Mucosa of stomach (tissue), 1 donor: ENCODE results near the gene URGCP.
A peak's percentile ranks its signal among the peaks of the same experiment; 100 is the strongest.
"Not testable (repeated sequence)": the region's sequence is repeated elsewhere in the genome, so short reads cannot be mapped to it uniquely, and the experiment has no call there.

Experiments used
- H3K27me3 ChIP-seq: one replicate; pipeline ENCODE4 v1.7.0; 2013; ENCODE audit warnings: mild to moderate bottlenecking, low read length; ENCODE audit not compliant: control insufficient read depth, insufficient read depth
- H3K36me3 ChIP-seq: one replicate; pipeline ENCODE4 v1.7.0; 2013; ENCODE audit warnings: low read length; ENCODE audit not compliant: control insufficient read depth, insufficient read depth
- H3K4me1 ChIP-seq: one replicate; pipeline ENCODE4 v1.7.0; 2013; ENCODE audit warnings: mild to moderate bottlenecking, low read length; ENCODE audit not compliant: control insufficient read depth, insufficient read depth
- H3K4me3 ChIP-seq: one replicate; pipeline ENCODE4 v1.7.0; 2013; ENCODE audit warnings: low read length
- H3K9ac ChIP-seq: one replicate; pipeline ENCODE4 v1.7.0; 2013; ENCODE audit warnings: mild to moderate bottlenecking, low read length, moderate library complexity
- H3K9me3 ChIP-seq: one replicate; pipeline ENCODE4 v1.7.0; 2013; ENCODE audit warnings: mild to moderate bottlenecking, low read length, moderate library complexity; ENCODE audit not compliant: control insufficient read depth
- donor health status: Pancreatic carcinoma.

The URGCP gene

DNA sequence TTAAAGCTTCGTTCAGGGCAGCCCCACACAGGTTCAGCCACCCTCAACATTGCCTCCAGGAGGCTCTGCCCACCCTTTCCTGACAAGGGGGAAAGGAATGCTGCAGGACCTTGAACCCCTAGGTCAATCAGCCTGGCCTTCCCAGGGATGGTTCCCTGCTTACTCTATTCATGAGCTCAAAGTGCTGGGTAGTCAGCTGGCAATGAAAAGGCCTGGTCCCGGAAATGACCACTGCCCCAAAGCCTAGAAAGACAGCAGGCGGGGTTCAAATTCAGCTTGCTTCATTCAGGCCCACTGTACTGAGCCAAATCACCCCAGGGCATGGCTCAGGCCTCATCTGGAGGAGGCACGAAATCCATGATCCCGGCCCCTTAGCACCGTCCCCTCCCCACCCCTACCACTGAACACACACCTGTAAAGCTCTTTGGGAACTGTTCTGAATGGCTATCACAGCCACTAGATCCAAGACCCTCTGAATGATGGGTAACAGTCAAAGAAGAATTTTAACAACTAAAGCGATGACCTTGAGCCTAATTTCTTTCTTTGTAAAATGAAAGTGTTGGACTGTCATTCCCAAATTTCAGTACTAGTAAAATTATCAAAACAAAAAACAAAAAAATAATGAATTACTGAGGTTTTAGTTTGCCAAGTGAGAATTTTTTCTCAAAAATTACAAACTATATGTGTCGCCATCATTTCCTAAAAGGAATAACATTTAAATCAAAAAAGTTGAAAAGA lies 1.0 kb downstream of the URGCP start:
- Histone ChIP-seq H3K9ac (peak overlapping the region; percentile 86), H3K9me3 (no peaks in the 10 kb centered on the region), H3K27me3 (no peaks in the 10 kb centered on the region), H3K4me3 (peak overlapping the region; percentile 63), H3K36me3 (no peaks in the 10 kb centered on the region), H3K4me1 (peaks cover 24% of the 10 kb centered on the region)

DNA sequence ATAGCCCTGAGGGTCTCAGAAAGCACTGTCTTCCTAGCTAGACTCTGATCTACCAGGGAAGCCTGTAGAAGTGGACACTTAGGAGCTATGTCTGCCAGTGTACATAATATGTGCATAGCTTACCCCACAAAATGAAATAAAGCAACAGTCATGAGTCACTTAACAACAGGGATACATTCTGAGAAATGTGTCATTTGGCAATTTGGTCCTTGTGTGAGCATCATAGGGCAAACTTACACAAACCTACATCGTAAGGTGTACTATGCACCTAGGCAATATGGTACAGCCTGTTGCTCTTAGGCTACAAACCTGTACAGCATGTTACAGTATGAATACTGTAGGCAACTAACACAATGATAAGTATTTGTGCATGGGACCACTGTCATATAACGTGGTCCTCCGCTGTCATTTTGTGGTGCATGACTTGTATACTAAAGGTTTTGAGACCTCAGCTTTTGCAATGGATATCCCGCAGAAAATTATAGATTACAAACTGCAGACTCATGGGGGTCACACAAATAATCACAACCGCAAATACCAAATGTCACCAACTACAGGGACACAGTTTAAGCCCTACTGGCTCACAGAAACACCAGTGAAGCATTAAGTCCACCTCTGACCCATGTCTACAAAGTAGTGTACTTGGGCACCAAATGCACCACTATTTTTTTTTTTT lies 1.7 kb downstream of the URGCP start:
- no peak overlapping the region for H3K4me3 ChIP-seq
- H3K9me3 ChIP-seq = no peaks in the 10 kb centered on the region
- no peaks in the 10 kb centered on the region for H3K27me3 ChIP-seq
- no peak overlapping the region for H3K9ac ChIP-seq
- peaks cover 24% of the 10 kb centered on the region for H3K4me1 ChIP-seq
- no peaks in the 10 kb centered on the region for H3K36me3 ChIP-seq

DNA sequence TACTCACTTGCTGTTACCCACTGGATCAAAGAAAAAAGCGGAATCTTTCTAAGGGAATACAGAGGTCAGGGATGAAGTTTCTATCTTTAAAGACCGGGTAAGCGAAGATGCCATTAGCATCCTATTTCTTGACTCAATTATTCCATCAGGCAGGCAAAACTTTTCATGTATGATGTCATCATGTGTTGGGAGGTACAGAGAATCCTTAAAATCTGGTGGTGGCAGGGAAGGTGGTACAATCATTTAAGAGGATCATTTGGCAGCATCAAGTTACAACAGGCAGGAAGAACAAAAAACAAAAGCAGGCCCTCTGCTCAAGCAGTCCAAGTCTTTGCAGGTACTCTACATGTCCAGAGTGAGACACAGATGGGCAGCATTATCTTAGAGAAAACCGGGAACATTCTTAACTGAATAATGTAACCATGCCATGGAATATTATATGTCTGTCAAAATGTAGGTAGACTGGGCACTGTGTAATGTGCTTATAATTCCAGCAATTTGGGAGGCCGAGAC lies 3.8 kb downstream of the URGCP start:
- H3K27me3 ChIP-seq = no peaks in the 10 kb centered on the region
- H3K9me3 ChIP-seq = no peaks in the 10 kb centered on the region
- H3K4me1 ChIP-seq = peaks cover 24% of the 10 kb centered on the region
- no peak overlapping the region for H3K4me3 ChIP-seq
- H3K9ac ChIP-seq = no peak overlapping the region
- no peaks in the 10 kb centered on the region for H3K36me3 ChIP-seq

DNA sequence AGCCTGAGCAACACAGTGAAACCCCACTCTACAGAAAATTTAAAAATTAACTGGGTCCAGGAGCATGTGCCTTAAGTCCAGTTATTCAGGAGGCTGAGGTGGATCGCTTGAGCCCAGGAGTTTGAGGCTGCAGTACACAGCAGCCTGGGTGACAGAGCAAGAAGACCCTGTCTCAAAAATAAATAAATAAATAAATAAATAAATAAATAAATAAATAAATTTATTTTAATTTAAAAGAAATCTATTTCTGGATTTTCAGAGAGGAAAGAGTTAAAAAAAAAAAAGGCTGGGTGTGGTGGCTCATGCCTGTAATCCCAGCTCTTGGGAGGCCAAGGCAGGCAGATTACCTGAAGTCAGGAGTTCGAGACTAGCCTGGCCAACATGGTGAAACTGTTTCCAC lies 7.8 kb downstream of the URGCP start:
- not testable (repeated sequence) for H3K9ac ChIP-seq, H3K27me3 ChIP-seq, H3K9me3 ChIP-seq, H3K36me3 ChIP-seq, H3K4me1 ChIP-seq, H3K4me3 ChIP-seq

DNA sequence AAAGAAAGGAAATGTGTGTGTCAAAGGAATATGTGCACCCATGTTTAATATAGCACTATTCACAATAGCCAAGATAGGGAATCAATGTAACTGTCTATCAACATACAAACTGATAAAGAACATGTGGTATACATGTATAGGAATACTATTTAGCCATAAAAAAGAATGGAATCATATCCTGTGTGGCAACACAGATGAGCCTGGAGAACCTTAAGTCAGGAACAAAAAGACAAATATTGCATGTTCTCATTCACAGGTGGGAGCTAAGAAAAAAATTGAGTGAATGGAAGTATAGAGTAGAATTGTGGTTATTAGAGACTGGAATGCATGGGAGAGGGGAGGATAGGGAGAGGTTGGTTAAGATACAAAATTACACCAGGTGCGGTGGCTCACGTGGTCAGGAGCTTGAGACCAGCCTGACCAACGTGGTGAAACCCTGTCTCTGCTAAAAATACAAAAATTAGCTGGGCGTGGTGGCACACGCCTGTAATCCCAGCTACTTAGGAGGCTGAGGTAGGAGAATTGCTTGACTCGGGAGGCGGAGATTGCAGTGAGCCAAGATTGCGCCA lies 10.5 kb downstream of the URGCP start:
- H3K9ac ChIP-seq = no peak overlapping the region
- H3K27me3 ChIP-seq = no peaks in the 10 kb centered on the region
- H3K9me3 ChIP-seq = no peaks in the 10 kb centered on the region
- peaks cover 8% of the 10 kb centered on the region for H3K4me1 ChIP-seq
- H3K4me3 ChIP-seq = no peak overlapping the region
- no peaks in the 10 kb centered on the region for H3K36me3 ChIP-seq

DNA sequence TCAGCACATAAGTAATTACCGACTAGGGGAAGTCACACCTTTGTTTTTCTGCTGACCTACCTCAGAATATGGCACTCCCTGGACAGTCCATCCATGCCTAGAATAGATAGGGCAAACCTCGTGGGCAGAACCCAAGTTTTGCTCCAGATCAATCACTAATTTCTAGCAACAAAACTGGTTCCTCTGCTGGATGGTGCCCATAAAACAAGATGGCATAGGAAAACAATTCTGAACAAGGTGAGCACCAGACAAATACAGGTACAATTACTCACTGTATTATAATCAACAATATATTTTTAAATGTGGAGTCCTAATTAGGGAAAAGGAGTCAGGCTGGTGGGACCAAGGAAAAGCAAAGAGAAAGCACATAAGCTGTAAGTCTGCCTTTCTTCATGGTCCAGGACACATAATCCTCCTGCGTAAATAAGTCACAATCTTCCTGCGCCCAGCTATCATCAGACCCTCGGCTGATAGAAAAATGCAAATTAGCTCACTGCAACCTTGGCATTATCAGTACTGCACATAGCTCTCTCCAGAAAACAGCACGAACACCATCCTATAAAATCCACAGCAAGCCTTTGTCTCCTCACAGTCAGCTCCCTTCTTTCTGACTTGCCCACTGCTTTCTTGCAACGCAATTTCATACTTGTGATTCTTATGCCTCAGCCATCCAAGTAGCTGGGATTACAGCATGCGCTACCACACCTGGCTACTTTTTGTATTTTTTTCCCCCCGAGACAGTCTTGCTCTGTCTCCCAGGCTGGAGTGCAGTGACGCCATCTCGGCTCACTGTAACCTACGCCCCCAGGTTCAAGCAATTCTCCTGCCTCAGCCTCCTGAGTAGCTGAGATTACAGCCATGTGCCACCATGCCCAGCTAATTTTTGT lies 15.1 kb downstream of the URGCP start:
- H3K4me1 ChIP-seq = peaks cover 23% of the 10 kb centered on the region
- no peaks in the 10 kb centered on the region for H3K36me3 ChIP-seq
- no peaks in the 10 kb centered on the region for H3K27me3 ChIP-seq
- no peak overlapping the region for H3K9ac ChIP-seq
- no peaks in the 10 kb centered on the region for H3K9me3 ChIP-seq
- H3K4me3 ChIP-seq = no peak overlapping the region

DNA sequence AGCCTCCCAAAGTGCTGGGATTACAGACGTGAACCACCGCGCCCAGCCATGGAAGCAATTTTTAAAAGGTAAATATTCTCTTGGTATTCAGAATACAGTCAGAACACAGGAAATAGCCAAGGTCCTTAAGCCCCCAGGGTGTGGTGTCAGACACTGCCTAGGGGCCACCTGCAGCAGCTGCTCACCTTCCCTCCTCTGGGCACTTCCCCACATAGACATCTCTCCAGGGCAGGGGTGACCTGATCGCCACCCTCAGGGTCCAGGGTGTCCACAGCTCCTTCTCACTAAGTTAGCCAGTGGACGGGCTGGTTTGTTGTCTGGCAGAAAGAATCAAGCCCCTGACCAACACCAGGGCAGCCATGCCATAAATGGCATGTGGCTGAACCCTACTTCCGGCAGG lies 15.9 kb downstream of the URGCP start:
- H3K4me1 ChIP-seq = peaks cover 23% of the 10 kb centered on the region
- no peaks in the 10 kb centered on the region for H3K27me3 ChIP-seq
- no peak overlapping the region for H3K4me3 ChIP-seq

DNA sequence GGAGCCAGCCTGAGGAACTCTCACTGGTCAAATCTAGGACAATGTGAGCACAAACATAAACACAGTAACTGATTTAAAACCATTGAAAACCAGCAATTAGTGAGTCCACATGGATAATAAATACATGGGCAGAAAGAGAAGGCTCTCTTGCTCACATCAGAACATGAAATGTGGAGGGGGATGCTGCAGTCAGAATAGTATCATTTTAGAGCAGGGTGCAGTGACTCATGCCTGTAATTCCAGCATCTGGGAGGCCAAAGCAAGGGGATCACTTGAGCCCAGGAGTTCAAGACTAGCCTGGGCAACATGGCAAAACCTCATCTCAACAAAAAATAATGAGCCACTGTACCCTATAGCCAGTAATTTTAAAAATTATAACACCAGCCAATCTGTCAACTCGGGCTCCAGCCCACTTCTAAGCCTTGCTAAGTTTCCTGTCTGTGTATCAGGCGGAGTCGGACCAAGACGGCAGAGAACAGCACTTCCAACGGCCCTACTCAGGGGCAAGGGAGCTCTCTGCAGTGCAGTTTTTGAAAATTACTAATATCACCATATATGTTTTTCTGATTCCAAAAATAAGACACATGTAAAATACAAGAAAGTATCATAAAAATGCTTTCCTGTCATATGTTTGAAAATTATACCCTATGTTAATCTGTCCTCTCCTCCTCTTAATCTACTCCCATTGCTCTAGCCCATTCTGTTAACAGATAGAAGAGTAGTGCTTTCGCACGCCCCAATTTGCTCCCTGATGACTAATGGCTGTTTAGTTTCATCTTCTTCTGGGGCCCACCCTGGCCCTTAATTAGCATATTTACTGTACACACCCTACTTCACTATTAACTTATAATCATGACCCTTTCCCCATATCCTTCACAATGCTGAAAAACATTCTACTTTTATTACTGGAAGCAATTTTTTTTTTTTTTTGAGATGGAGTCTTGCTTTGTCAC lies 17.1 kb downstream of the URGCP start:
- H3K27me3 ChIP-seq = no peaks in the 10 kb centered on the region
- H3K9ac ChIP-seq = no peak overlapping the region
- H3K4me3 ChIP-seq = no peak overlapping the region
- no peaks in the 10 kb centered on the region for H3K36me3 ChIP-seq
- no peaks in the 10 kb centered on the region for H3K9me3 ChIP-seq
- H3K4me1 ChIP-seq = peaks cover 23% of the 10 kb centered on the region

More for the DNA sequence above, 15.9 kb downstream of the URGCP start:
- no peaks in the 10 kb centered on the region for H3K9me3 ChIP-seq
- no peak overlapping the region for H3K9ac ChIP-seq
- no peaks in the 10 kb centered on the region for H3K36me3 ChIP-seq

DNA sequence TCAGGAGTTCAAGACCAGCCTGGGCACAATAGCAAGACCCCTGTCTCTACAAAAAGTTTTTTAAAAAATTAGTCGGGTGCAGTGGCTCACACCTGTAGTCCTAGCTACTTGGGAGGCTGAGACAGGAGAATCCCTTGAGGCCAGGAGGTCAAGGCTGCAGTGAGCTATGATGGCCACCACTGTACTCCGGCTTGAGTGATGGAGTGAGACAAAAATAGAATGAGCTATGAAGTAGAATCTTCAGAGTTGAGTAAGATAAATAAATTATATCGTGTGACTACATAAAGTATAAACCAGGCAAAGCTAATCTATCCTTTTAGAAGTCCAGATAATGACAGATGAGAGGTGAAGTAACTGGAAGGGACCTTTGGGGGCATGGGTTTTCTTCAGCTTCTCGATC lies 21.8 kb downstream of the URGCP start:
- no peaks in the 10 kb centered on the region for H3K36me3 ChIP-seq
- no peaks in the 10 kb centered on the region for H3K9me3 ChIP-seq
- H3K4me3 ChIP-seq = no peak overlapping the region
- peaks cover 8% of the 10 kb centered on the region for H3K4me1 ChIP-seq
- no peaks in the 10 kb centered on the region for H3K27me3 ChIP-seq
- H3K9ac ChIP-seq = no peak overlapping the region

DNA sequence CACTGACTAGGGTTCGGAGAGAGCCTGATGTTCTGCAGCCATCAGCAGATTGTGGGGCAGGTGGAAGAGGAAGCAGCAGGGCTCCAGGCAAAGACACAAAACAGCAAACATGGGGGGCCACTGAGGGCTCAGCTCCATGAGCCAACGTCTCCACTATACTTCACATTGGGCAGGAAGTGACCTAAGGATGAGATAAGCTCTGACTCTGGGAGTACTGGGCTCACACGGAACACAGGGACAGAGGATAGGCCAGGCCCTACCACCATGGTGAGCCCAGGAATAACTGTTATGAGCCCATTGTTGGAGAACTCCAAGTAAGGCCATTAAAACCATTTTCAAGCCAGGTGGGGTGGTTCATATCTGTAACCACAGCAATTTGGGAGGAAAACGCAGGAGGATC lies 22.2 kb downstream of the URGCP start:
- Histone ChIP-seq H3K27me3 (no peaks in the 10 kb centered on the region), H3K4me3 (no peak overlapping the region), H3K36me3 (no peaks in the 10 kb centered on the region), H3K9ac (no peak overlapping the region), H3K9me3 (no peaks in the 10 kb centered on the region), H3K4me1 (peaks cover 4% of the 10 kb centered on the region)

DNA sequence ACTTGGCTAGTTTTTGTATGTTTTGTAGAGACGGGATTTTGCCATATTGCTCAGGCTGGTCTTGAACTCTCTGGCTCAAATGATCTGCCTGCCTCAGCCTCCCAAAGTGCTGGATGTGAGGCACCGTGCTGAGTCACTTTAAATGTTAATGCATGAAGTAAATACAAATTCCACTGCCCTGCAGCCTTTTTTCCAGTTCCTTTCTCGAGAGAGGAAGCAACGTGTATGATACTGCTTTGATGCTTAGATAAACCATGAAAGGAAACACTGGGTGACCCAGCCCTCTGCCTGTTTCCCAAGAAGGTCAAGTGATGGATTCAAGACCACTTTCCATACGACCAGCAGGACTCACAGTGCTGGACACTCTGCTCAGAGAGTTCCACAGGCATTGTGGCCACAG lies 25.8 kb downstream of the URGCP start:
- Histone ChIP-seq H3K4me3 (no peak overlapping the region), H3K27me3 (no peaks in the 10 kb centered on the region), H3K4me1 (no peaks in the 10 kb centered on the region), H3K9ac (no peak overlapping the region), H3K36me3 (no peaks in the 10 kb centered on the region), H3K9me3 (no peaks in the 10 kb centered on the region)
